ENCODE results near the gene MAP2. TPM values are rescaled to one million over a fixed set of nuclear protein-coding genes. Genes with fewer than 3 reads are reported as not detected.

Gene MAP2
- total and polyA plus RNA-seq, 2 experiments from 2014 or later, result 2.9 to 4.4 TPM

- no peak for ATAC-seq
- no peaks in the 10 kb centered on the region; the same call in 2 of the 3 replicates for H3K36me3 Mint-ChIP-seq (ENCODE audit: low read depth)
- no peaks in the 10 kb centered on the region for H3K36me3 ChIP-seq (ENCODE audit: insufficient read depth)
Observed at GRCh38 chr2:209424781-209425470, 1.1 kb downstream of the MAP2 start.

More at GRCh38 chr2:209424781-209425470, 1.1 kb downstream of the MAP2 start:
- no peaks in the 10 kb centered on the region for H3F3A ChIP-seq (replicated peaks; ENCODE audit: low read depth)
- H3K27ac Mint-ChIP-seq, result no peak overlapping the region
- H3K9me2 ChIP-seq (ENCODE audit: insufficient read depth), result no peaks in the 10 kb centered on the region
- H2AFZ ChIP-seq, result peak overlapping the region; percentile 93
- H3K4me1 ChIP-seq (ENCODE audit: insufficient read depth), result peaks cover 28% of the 10 kb centered on the region
- TF ChIP-seq, protein P1, sequence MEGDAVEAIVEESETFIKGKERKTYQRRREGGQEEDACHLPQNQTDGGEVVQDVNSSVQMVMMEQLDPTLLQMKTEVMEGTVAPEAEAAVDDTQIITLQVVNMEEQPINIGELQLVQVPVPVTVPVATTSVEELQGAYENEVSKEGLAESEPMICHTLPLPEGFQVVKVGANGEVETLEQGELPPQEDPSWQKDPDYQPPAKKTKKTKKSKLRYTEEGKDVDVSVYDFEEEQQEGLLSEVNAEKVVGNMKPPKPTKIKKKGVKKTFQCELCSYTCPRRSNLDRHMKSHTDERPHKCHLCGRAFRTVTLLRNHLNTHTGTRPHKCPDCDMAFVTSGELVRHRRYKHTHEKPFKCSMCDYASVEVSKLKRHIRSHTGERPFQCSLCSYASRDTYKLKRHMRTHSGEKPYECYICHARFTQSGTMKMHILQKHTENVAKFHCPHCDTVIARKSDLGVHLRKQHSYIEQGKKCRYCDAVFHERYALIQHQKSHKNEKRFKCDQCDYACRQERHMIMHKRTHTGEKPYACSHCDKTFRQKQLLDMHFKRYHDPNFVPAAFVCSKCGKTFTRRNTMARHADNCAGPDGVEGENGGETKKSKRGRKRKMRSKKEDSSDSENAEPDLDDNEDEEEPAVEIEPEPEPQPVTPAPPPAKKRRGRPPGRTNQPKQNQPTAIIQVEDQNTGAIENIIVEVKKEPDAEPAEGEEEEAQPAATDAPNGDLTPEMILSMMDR (conservative IDR thresholded peaks at IDR 0.05; ENCODE audit: low read depth in 2 of 2), result no peak
- TF ChIP-seq REST (IDR thresholded peaks at IDR 0.05; ENCODE audit: unreplicated experiment) (no peak), ZNF331 (CRISPR knock-in tag; IDR thresholded peaks at IDR 0.05; ENCODE audit: low read depth) (no peak), POLR2AphosphoS5 (IDR thresholded peaks at IDR 0.05; ENCODE audit: low read depth) (no peak), STAT1 (IDR thresholded peaks at IDR 0.05; ENCODE audit: unreplicated experiment) (no peak), ZNF114 (CRISPR knock-in tag; IDR thresholded peaks at IDR 0.05) (no peak), JUNB (IDR thresholded peaks at IDR 0.05; ENCODE audit: unreplicated experiment) (no peak), CREB1 (CRISPR knock-in tag; IDR thresholded peaks at IDR 0.05; ENCODE audit: low read depth) (no peak), EZH2 (IDR thresholded peaks at IDR 0.05; ENCODE audit: low read depth, unreplicated experiment) (no peak), EZH2phosphoT487 (IDR thresholded peaks at IDR 0.05; ENCODE audit: unreplicated experiment) (no peak), NANOG (IDR thresholded peaks at IDR 0.05; ENCODE audit: borderline replicate concordance) (no peak)
- TF ChIP-seq, protein P2, sequence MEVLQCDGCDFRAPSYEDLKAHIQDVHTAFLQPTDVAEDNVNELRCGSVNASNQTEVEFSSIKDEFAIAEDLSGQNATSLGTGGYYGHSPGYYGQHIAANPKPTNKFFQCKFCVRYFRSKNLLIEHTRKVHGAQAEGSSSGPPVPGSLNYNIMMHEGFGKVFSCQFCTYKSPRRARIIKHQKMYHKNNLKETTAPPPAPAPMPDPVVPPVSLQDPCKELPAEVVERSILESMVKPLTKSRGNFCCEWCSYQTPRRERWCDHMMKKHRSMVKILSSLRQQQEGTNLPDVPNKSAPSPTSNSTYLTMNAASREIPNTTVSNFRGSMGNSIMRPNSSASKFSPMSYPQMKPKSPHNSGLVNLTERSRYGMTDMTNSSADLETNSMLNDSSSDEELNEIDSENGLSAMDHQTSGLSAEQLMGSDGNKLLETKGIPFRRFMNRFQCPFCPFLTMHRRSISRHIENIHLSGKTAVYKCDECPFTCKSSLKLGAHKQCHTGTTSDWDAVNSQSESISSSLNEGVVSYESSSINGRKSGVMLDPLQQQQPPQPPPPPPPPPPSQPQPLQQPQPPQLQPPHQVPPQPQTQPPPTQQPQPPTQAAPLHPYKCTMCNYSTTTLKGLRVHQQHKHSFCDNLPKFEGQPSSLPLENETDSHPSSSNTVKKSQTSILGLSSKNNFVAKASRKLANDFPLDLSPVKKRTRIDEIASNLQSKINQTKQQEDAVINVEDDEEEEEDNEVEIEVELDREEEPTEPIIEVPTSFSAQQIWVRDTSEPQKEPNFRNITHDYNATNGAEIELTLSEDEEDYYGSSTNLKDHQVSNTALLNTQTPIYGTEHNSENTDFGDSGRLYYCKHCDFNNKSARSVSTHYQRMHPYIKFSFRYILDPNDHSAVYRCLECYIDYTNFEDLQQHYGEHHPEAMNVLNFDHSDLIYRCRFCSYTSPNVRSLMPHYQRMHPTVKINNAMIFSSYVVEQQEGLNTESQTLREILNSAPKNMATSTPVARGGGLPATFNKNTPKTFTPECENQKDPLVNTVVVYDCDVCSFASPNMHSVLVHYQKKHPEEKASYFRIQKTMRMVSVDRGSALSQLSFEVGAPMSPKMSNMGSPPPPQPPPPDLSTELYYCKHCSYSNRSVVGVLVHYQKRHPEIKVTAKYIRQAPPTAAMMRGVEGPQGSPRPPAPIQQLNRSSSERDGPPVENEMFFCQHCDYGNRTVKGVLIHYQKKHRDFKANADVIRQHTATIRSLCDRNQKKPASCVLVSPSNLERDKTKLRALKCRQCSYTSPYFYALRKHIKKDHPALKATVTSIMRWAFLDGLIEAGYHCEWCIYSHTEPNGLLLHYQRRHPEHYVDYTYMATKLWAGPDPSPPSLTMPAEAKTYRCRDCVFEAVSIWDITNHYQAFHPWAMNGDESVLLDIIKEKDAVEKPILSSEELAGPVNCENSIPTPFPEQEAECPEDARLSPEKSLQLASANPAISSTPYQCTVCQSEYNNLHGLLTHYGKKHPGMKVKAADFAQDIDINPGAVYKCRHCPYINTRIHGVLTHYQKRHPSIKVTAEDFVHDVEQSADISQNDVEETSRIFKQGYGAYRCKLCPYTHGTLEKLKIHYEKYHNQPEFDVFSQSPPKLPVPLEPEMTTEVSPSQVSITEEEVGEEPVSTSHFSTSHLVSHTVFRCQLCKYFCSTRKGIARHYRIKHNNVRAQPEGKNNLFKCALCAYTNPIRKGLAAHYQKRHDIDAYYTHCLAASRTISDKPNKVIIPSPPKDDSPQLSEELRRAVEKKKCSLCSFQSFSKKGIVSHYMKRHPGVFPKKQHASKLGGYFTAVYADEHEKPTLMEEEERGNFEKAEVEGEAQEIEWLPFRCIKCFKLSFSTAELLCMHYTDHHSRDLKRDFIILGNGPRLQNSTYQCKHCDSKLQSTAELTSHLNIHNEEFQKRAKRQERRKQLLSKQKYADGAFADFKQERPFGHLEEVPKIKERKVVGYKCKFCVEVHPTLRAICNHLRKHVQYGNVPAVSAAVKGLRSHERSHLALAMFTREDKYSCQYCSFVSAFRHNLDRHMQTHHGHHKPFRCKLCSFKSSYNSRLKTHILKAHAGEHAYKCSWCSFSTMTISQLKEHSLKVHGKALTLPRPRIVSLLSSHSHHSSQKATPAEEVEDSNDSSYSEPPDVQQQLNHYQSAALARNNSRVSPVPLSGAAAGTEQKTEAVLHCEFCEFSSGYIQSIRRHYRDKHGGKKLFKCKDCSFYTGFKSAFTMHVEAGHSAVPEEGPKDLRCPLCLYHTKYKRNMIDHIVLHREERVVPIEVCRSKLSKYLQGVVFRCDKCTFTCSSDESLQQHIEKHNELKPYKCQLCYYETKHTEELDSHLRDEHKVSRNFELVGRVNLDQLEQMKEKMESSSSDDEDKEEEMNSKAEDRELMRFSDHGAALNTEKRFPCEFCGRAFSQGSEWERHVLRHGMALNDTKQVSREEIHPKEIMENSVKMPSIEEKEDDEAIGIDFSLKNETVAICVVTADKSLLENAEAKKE (CRISPR knock-in tag; IDR thresholded peaks at IDR 0.05), result no peak
- TF ChIP-seq, protein P3, sequence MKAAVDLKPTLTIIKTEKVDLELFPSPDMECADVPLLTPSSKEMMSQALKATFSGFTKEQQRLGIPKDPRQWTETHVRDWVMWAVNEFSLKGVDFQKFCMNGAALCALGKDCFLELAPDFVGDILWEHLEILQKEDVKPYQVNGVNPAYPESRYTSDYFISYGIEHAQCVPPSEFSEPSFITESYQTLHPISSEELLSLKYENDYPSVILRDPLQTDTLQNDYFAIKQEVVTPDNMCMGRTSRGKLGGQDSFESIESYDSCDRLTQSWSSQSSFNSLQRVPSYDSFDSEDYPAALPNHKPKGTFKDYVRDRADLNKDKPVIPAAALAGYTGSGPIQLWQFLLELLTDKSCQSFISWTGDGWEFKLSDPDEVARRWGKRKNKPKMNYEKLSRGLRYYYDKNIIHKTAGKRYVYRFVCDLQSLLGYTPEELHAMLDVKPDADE (IDR thresholded peaks at IDR 0.05), result no peak
- DNase-seq (ENCODE audit: low spot score), result no peak
- H3K79me2 ChIP-seq (replicated peaks; ENCODE audit: insufficient read depth), result no peaks in the 10 kb centered on the region
- H3K27ac ChIP-seq (ENCODE audit: low read depth), result no peak overlapping the region
- no peaks in the 10 kb centered on the region for H4K20me1 ChIP-seq (replicated peaks; ENCODE audit: insufficient read depth)
- peak overlapping the region; percentile 89 for H3K4me2 ChIP-seq
- peak overlapping the region; percentile 83 for H3K4me3 Mint-ChIP-seq
- peaks cover 49% of the 10 kb centered on the region for H3K4me1 Mint-ChIP-seq
- H3K4me3 ChIP-seq, result peak overlapping the region; percentile 84
- H3K9me3 Mint-ChIP-seq, result no peaks in the 10 kb centered on the region
- peaks cover 12% of the 10 kb centered on the region for H3K27me3 Mint-ChIP-seq (ENCODE audit: insufficient read depth, low read depth, poor library complexity)
- H3K27me3 ChIP-seq (ENCODE audit: insufficient read depth), result peaks cover 28% of the 10 kb centered on the region

Data from GM23338 (cell line).